Islet precursor cell (in vitro differentiated cells): ENCODE data around the gene TKTL1.
"Not testable (repeated sequence)": the region's sequence is repeated elsewhere in the genome, so short reads cannot be mapped to it uniquely, and the experiment has no call there.

Experiments used
- DNase-seq: peaks from one replicate; pipeline ENCODE4 v3.0.0-alpha.2; 2018

TKTL1 gene

DNA sequence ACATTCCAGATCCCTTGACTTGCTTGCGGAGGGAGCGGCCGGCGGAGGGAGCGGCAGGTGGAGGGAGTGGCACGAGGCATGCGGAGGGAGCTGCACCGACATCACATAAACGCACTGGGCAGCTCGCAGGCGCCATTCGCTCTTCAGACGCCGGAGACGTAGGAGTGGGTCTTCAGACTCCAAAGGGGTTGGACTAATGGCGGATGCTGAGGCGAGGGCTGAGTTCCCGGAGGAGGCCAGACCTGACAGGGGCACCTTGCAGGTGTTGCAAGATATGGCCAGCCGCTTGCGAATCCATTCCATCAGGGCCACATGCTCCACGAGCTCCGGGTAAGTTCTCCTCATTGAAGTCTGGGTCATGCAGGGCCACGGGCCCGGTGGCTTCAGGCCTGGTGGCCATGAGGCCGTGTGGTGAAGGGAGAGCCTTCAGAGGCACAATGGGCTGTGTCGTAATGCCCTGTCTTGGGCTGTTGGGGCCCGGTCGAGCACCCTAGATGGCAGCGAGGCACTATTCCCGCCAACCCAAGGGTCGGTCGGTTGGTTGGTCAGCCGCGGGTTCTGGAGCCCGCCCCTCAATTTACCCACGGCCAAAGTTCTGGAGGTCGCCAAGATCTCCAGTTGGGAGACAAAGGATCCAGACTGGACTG, at the start of gene TKTL1:
TKTL1 (plus strand) TSS at position 132 of the 647 bp plus-strand sequence; CDS start at position 197, 65 bp downstream.
- no peak for DNase-seq

DNA sequence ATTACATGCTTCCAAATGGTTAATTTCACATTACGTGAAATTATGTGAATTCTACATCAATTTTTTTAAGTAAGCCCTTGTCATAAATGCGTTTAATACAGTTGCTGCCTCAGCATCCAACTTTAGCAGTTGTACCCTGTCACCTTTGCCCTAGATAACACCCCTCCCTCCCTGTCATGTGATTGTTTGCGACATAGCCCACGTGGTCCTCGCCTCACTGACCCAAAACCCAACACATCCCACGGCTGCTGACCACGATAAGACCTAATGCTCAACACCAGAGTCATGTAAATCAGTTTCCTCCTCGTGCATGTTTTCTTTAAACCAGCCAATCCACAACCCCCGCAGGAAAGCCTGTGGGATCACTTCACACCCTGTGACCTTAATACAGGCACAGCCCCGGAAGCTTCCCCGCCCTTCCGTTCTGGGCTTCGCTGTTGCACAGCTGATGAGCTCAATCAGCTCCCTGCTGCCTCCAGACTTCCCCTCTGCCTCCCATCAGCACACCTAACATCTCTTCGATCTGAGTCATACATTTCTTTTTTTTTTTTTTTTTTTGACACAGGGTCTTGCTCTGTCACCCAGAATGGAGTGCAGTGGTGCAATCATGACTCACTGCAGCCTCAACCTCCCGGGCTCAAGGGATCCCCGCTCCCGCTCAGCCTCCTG, 48.1 kb upstream of the TKTL1 start:
- DNase-seq, result not testable (repeated sequence)

GRCh38 chrX:154248076-154248475, 47.5 kb upstream of the TKTL1 start:
- DNase-seq, result not testable (repeated sequence)

- DNase-seq, result not testable (repeated sequence)
Observed at GRCh38 chrX:154257282-154257681, 38.3 kb upstream of the TKTL1 start, which contains the start of gene OPN1MW3. OPN1MW3 (plus strand) TSS chrX:154257582; CDS start chrX:154257620, 38 bp downstream.

DNA sequence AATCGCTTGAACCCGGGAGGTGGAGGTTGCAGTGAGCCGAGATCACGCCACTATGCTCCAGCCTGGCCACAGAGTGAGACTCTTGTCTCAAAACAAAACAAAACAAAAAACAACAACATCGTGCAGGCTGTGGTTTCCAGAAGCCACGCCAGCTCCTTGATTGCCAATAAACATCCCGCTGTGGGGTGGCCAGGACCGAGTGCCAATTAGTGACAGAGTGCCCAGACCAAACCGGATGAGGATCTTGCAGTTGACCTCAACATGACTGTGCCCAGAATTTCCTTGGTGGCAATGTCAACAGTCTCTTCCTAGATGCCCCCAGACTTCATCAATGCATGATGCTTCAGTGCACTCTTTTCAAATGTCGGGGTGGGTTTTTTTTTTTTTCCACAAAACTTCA, 36.9 kb upstream of the TKTL1 start:
- not testable (repeated sequence) for DNase-seq

DNA sequence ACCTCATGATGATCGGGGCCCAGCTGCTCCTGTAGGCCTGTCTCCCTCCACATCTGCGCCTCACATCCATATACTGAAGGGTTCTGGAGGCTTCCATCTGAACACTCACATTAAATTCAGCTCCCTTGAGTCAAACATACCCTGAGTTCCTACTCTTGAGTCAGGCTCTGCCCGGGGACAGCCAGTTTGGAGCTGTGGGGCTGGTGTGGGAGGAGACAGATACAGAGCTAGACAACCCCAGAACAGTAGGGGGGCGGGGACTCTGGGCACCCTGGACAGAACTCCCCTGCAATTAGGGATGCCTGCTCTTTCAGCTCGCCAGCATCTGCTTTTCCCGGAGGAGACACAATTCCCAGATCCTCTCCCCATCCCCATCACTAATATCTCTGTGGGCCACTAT, 32.5 kb upstream of the TKTL1 start:
- DNase-seq, result not testable (repeated sequence)

- not testable (repeated sequence) for DNase-seq
Observed at GRCh38 chrX:154269245-154269644, 26.4 kb upstream of the TKTL1 start.

GRCh38 chrX:154284489-154285338, 10.9 kb upstream of the TKTL1 start:
- not testable (repeated sequence) for DNase-seq

GRCh38 chrX:154286406-154286805, 9.2 kb upstream of the TKTL1 start:
- not testable (repeated sequence) for DNase-seq

GRCh38 chrX:154294791-154295574, 612 bp upstream of the TKTL1 start, which contains the start of gene TEX28:
TEX28 (minus strand) TSS chrX:154295124; CDS start chrX:154292117, 3,007 bp downstream.
- no peak for DNase-seq

DNA sequence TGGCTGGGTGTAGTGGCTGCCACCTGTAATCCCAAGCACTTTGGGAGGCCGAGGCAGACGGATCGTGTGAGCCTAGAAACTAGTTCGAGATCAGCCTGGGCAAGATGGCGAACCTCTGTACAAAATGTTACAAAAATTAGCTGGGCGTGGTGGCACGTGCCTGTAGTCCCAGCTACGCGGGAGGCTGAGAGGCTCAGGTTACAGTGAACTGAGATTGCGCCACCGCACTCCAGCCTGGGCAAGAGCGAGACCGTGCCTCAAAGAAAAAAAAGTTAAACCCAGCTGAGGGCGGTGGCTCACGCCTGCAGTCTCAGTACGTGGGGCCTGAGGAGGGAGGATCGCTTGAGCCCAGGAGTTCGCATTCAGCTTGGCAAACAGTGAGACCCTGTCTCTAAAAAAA, 1.1 kb downstream of the TKTL1 start:
- no peak for DNase-seq

- no peak for DNase-seq
Observed at GRCh38 chrX:154298312-154298711, 2.7 kb downstream of the TKTL1 start.

GRCh38 chrX:154300816-154301215, 5.2 kb downstream of the TKTL1 start:
- DNase-seq, result no peak

DNA sequence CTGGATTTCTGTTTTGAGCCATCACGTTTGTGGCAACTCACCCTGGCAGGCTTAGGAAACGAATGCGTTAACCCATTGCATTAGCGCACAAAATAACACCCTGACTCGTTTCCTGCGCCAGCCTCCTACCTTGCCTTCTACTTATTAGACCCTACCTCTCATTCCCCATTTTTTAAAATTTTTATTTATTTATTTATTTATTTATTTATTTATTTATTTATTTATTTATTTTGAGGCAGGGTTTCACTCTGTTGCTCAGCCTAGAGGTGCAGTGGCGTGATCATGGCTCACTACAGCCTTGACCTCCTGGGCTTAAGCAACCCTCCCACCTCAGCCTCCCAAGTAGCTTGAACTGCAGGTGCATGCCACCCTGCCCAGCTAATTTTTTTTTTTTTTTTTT, 7.4 kb downstream of the TKTL1 start:
- DNase-seq, result not testable (repeated sequence)

GRCh38 chrX:154303476-154303875, 7.9 kb downstream of the TKTL1 start:
- DNase-seq, result no peak

GRCh38 chrX:154304846-154305245, 9.3 kb downstream of the TKTL1 start:
- no peak for DNase-seq

- DNase-seq, result no peak
Observed at GRCh38 chrX:154305541-154306205, 10.1 kb downstream of the TKTL1 start.

DNA sequence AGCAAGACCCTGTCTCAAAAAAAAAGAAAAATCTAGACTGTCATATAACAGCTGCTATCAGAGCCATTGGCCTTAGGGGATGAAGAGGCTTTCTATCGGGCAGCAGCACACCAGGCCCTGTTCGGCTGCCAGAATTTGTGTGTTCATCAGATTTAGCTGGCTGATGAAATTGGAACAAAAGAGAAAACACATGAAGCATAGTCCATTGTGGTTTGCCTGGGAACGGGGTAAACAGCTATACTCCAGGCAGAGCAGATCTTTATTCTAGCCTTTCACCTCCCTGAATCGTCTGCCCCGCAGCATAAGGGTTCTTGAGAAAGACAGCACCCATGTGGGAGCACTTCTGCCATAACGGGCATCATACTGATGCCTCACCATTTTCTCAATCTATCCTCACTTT, 11.6 kb downstream of the TKTL1 start:
- no peak for DNase-seq

GRCh38 chrX:154308108-154308946, 12.7 kb downstream of the TKTL1 start:
- DNase-seq, result peak; percentile 77

DNA sequence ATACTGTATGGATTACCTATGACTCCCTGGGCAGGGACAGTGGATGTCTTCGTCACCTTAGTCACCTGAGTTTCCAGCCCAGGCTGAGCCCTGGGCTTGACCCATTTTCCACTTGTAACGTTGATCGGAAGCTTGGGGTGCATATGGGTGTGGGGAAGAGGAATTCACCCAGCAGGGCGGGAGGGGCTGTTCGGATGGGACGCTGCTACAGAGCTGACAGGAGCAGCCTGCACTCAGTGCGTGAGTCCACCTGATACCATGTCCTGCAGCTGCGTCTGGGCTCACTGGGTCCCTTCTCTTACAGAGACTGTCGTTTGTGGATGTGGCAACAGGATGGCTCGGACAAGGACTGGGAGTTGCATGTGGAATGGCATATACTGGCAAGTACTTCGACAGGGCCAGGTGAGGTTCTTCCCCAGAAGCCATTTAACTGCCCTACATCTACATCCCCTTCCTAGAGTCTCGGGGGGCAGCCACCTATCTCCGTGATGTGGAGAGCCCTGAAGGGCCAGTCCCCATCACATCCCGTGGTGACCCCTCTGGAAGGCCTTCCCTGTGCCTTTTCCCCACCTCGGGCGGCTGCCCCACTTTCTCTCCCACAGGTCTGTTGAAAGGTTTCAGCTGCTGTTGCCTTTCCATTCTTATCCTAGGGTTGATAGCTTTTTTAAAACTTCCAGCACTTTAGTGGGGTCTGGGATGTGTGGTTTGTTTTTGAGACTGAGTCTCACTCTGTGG, 13.6 kb downstream of the TKTL1 start:
- DNase-seq, result no peak
